ENCODE data around the gene EXOG. TPM values are rescaled to one million over a fixed set of nuclear protein-coding genes. Genes with fewer than 3 reads are reported as not detected.

EXOG gene
- total RNA-seq, 1 donor from 2014 or later, result 16.5 TPM

DNA sequence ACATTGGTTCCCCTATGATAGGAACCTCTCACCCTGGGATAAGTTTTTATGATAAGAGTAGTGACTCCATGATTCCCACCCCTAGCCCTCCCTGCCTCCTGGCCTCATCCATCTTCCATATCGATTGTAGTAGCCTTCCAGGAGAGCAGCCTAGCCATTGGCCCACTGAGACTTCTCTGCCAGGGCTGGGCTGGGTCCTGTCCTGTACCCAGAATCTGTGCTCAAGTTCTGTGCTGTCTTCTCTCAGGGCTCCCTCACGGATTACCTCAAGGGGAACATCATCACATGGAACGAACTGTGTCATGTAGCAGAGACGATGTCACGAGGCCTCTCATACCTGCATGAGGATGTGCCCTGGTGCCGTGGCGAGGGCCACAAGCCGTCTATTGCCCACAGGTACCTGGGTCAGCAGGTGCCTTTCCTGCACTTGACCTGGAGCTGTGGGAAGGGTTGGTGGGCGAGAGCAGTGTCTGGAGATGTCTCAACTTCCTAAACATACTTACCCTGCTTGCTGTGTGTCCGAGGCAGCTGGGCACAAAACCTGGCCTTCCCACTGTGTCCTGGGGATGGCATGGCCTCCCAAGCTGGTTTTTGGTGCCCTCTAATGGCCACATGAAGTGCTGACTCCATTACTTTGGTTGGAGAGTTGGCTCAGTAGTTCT is 16.6 kb upstream of the EXOG start:
- H3K27ac Mint-ChIP-seq (ENCODE audit: unreplicated experiment), result no peak overlapping the region
- no peak overlapping the region for H3K4me3 Mint-ChIP-seq (ENCODE audit: unreplicated experiment)
- H3K36me3 Mint-ChIP-seq (ENCODE audit: low read depth), result peaks cover 11% of the 10 kb centered on the region
- DNase-seq (ENCODE audit: low spot score), result no peak
- H3K4me1 Mint-ChIP-seq (ENCODE audit: low read depth), result no peaks in the 10 kb centered on the region
- H3K27me3 Mint-ChIP-seq (ENCODE audit: low read depth), result no peaks in the 10 kb centered on the region
- TF ChIP-seq, protein P1, sequence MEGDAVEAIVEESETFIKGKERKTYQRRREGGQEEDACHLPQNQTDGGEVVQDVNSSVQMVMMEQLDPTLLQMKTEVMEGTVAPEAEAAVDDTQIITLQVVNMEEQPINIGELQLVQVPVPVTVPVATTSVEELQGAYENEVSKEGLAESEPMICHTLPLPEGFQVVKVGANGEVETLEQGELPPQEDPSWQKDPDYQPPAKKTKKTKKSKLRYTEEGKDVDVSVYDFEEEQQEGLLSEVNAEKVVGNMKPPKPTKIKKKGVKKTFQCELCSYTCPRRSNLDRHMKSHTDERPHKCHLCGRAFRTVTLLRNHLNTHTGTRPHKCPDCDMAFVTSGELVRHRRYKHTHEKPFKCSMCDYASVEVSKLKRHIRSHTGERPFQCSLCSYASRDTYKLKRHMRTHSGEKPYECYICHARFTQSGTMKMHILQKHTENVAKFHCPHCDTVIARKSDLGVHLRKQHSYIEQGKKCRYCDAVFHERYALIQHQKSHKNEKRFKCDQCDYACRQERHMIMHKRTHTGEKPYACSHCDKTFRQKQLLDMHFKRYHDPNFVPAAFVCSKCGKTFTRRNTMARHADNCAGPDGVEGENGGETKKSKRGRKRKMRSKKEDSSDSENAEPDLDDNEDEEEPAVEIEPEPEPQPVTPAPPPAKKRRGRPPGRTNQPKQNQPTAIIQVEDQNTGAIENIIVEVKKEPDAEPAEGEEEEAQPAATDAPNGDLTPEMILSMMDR (IDR thresholded peaks at IDR 0.05), result peak; percentile 94
- H3K9me3 Mint-ChIP-seq (ENCODE audit: low read depth), result no peaks in the 10 kb centered on the region

DNA sequence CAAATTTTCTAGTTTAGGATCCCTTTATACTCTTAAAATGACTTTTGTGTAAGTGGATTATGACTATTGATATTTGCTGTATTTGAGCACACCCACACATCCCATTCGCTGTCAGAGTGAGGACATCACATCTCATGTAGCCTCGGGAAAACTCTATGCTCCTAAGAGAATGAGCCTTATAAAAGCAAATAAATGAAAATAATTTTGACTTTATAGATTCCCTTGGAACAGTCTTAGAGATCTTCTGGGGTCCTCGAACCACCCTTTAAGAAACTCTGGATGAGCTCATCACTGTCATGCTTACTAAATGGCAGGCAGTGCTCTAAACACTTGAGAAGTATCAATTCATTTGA is 16.1 kb upstream of the EXOG start:
- Mint-ChIP-seq H3K27ac (ENCODE audit: unreplicated experiment) (no peak overlapping the region), H3K4me3 (ENCODE audit: unreplicated experiment) (no peak overlapping the region), H3K27me3 (ENCODE audit: low read depth) (no peaks in the 10 kb centered on the region), H3K36me3 (ENCODE audit: low read depth) (peaks cover 13% of the 10 kb centered on the region), H3K4me1 (ENCODE audit: low read depth) (no peaks in the 10 kb centered on the region), H3K9me3 (ENCODE audit: low read depth) (no peaks in the 10 kb centered on the region)
- TF ChIP-seq, protein P1 (IDR thresholded peaks at IDR 0.05), result peak; percentile 61
- DNase-seq (ENCODE audit: low spot score), result no peak

DNA sequence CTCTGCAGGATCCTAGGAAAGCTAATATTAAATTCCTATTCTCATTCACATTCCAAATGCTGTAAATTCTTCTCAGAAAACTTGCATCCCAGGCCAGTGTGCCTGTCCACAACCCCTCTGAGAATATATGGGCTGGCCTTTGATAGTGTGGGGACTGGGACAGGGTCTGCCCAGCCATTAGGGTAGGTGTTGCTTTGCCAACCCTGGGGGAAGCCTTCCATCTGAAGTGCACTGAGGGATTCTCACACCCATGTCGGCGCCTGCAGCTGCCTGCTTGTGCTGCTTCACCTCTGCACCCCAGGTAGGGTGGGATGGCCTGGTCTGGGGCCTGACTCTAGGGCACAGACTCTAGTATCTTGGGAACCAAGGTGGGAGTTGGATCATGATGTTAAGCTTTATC is 15.2 kb upstream of the EXOG start:
- TF ChIP-seq, protein P1 (IDR thresholded peaks at IDR 0.05), result no peak
- Mint-ChIP-seq H3K27me3 (ENCODE audit: low read depth) (no peaks in the 10 kb centered on the region), H3K9me3 (ENCODE audit: low read depth) (no peaks in the 10 kb centered on the region), H3K27ac (ENCODE audit: unreplicated experiment) (no peak overlapping the region), H3K4me1 (ENCODE audit: low read depth) (no peaks in the 10 kb centered on the region), H3K36me3 (ENCODE audit: low read depth) (peaks cover 13% of the 10 kb centered on the region), H3K4me3 (ENCODE audit: unreplicated experiment) (no peak overlapping the region)
- DNase-seq (ENCODE audit: low spot score), result no peak

DNA sequence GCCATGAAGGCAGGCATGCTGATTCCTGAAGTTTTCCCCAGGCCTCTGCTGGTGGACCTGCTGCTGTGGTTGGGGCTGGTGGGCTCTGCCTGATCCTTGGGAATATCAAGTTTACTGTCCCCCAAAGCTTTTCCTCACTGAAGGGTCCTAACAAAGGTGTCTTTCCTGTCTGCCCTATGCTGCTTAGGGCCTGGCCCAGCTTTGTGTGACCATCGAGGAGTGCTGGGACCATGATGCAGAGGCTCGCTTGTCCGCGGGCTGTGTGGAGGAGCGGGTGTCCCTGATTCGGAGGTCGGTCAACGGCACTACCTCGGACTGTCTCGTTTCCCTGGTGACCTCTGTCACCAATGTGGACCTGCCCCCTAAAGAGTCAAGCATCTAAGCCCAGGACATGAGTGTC is 13.2 kb upstream of the EXOG start:
- TF ChIP-seq, protein P1 (IDR thresholded peaks at IDR 0.05), result no peak
- Mint-ChIP-seq H3K27me3 (ENCODE audit: low read depth) (no peaks in the 10 kb centered on the region), H3K9me3 (ENCODE audit: low read depth) (no peaks in the 10 kb centered on the region), H3K4me3 (ENCODE audit: unreplicated experiment) (no peak overlapping the region), H3K4me1 (ENCODE audit: low read depth) (no peaks in the 10 kb centered on the region), H3K36me3 (ENCODE audit: low read depth) (peaks cover 15% of the 10 kb centered on the region), H3K27ac (ENCODE audit: unreplicated experiment) (no peak overlapping the region)
- no peak for DNase-seq (ENCODE audit: low spot score)

DNA sequence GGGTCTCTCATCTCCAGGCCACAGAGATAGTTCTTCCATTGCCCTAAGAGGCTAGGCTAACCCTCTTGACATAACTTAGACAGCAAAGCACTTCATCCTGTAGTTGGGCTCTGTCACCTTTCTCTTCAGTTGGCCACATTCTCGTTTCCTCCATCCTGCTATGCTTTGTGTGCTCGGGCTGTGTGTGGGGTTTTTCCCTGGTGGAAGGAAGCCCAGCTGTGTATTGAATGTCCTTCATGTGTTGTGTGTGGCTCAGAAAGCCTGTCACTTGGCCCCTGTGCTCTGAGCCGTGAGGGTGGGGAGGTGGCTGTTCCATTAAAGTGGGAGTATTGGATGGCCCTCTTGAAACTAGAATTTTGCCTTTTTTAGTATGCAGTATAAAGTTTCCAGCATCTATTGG is 8.8 kb upstream of the EXOG start:
- no peak overlapping the region for H3K27ac Mint-ChIP-seq (ENCODE audit: unreplicated experiment)
- no peaks in the 10 kb centered on the region for H3K9me3 Mint-ChIP-seq (ENCODE audit: low read depth)
- H3K4me1 Mint-ChIP-seq (ENCODE audit: low read depth), result no peaks in the 10 kb centered on the region
- no peaks in the 10 kb centered on the region for H3K27me3 Mint-ChIP-seq (ENCODE audit: low read depth)
- H3K4me3 Mint-ChIP-seq (ENCODE audit: unreplicated experiment), result no peak overlapping the region
- H3K36me3 Mint-ChIP-seq (ENCODE audit: low read depth), result peaks cover 13% of the 10 kb centered on the region
- TF ChIP-seq, protein P1 (IDR thresholded peaks at IDR 0.05), result no peak
- no peak for DNase-seq (ENCODE audit: low spot score)

Data from chondrocyte (in vitro differentiated cells).